Mesenchymal stem cell (in vitro differentiated cells and primary cell): Measurements from ENCODE around the gene TMEM132A.

Experiments used
- DNase-seq: peaks from one replicate; pipeline ENCODE4 v3.0.0-alpha.2; 2013
- H2AFZ ChIP-seq: one replicate; pipeline ENCODE4 v1.6.1; 2013; ENCODE audit warnings: low read depth, mild to moderate bottlenecking, control low read depth, inconsistent platforms, low read length, moderate library complexity
- H2AK5ac ChIP-seq: 2 replicates; pipeline ENCODE4 v1.6.1; 2013; ENCODE audit warnings: low read length, moderate library complexity, mild to moderate bottlenecking, inconsistent platforms; ENCODE audit not compliant: severe bottlenecking
- H2BK120ac ChIP-seq: one replicate; pipeline ENCODE4 v1.6.1; 2013; ENCODE audit warnings: low read depth, mild to moderate bottlenecking, inconsistent platforms, low read length, moderate library complexity
- H2BK12ac ChIP-seq, 2 experiments: one replicate each; pipeline ENCODE4 v1.6.1; 2013; ENCODE audit warnings: inconsistent platforms in 2 of 2, low read length in 2 of 2, mild to moderate bottlenecking in 2 of 2, moderate library complexity in 2 of 2, control low read depth in 1 of 2
- H2BK15ac ChIP-seq: one replicate; pipeline ENCODE4 v1.6.1; 2013; ENCODE audit warnings: mild to moderate bottlenecking, low read depth, inconsistent platforms; ENCODE audit not compliant: poor library complexity, severe bottlenecking
- H2BK5ac ChIP-seq: 2 replicates; pipeline ENCODE4 v1.6.1; 2013; ENCODE audit warnings: low read depth, mild to moderate bottlenecking, low read length, control low read depth, inconsistent platforms; ENCODE audit not compliant: poor library complexity, severe bottlenecking
- H3K14ac ChIP-seq, 2 experiments: one replicate each; pipeline ENCODE4 v1.6.1; 2013; ENCODE audit warnings: inconsistent platforms in 2 of 2, low read length in 2 of 2, control low read depth in 1 of 2, mild to moderate bottlenecking in 1 of 2, moderate library complexity in 1 of 2
- H3K18ac ChIP-seq, 2 experiments: one replicate each; pipeline ENCODE4 v1.6.1; 2013; ENCODE audit warnings: inconsistent platforms in 2 of 2, low read length in 2 of 2, control low read depth in 1 of 2, low read depth in 1 of 2, mild to moderate bottlenecking in 1 of 2
- H3K23ac ChIP-seq, 2 experiments: one replicate each; pipeline ENCODE4 v1.6.1; 2013; ENCODE audit warnings: inconsistent platforms in 2 of 2, low read length in 2 of 2, mild to moderate bottlenecking in 2 of 2, moderate library complexity in 2 of 2, control low read depth in 1 of 2
- H3K27ac ChIP-seq: 2 replicates; pipeline ENCODE4 v1.5.1; 2013; ENCODE audit warnings: mild to moderate bottlenecking, moderate library complexity, low read length, control low read depth, inconsistent platforms; ENCODE audit not compliant: poor library complexity, severe bottlenecking
- H3K27me3 ChIP-seq, 2 experiments: 2 replicates each; pipeline versions ENCODE4 v1.6.1 to v1.7.0; 2013; ENCODE audit warnings: low read length in 2 of 2, mild to moderate bottlenecking in 2 of 2, moderate library complexity in 2 of 2, control low read depth in 1 of 2, inconsistent platforms in 1 of 2; ENCODE audit not compliant: control insufficient read depth in 1 of 2, insufficient read depth in 1 of 2
- H3K36me3 ChIP-seq, 2 experiments: 2 replicates each; pipeline versions ENCODE4 v1.6.1 to v1.7.0; 2013; ENCODE audit warnings: low read length in 2 of 2, control low read depth in 1 of 2, inconsistent platforms in 1 of 2, low read depth in 1 of 2, mild to moderate bottlenecking in 1 of 2; ENCODE audit not compliant: insufficient read depth in 2 of 2, control insufficient read depth in 1 of 2
- H3K4ac ChIP-seq, 2 experiments: one replicate each; pipeline ENCODE4 v1.6.1; 2013; ENCODE audit warnings: inconsistent platforms in 2 of 2, low read length in 2 of 2, mild to moderate bottlenecking in 2 of 2, moderate library complexity in 2 of 2, control low read depth in 1 of 2, low read depth in 1 of 2
- H3K4me1 ChIP-seq: 2 replicates; pipeline ENCODE4 v1.6.1; 2013; ENCODE audit warnings: low read depth, low read length, control low read depth; ENCODE audit not compliant: control insufficient read depth, insufficient read depth
- H3K4me2 ChIP-seq: 2 replicates; pipeline ENCODE4 v1.6.1; 2013; ENCODE audit warnings: low read length, mild to moderate bottlenecking, inconsistent platforms; ENCODE audit not compliant: poor library complexity, severe bottlenecking
- H3K4me3 ChIP-seq, 2 experiments: 2 replicates each; pipeline versions ENCODE4 v1.5.1 to v1.7.0; 2013; ENCODE audit warnings: low read length in 2 of 2, mild to moderate bottlenecking in 2 of 2, control low read depth in 1 of 2, low read depth in 1 of 2; ENCODE audit not compliant: insufficient read depth in 1 of 2
- H3K79me1 ChIP-seq: replicated peaks from 2 replicates; pipeline ENCODE4 v1.6.1; 2013; ENCODE audit warnings: mild to moderate bottlenecking, control low read depth, low read length, inconsistent platforms; ENCODE audit not compliant: poor library complexity, severe bottlenecking
- H3K9ac ChIP-seq: 2 replicates; pipeline ENCODE4 v1.7.0; 2013; ENCODE audit warnings: mild to moderate bottlenecking, low read length, moderate library complexity
- H3K9me3 ChIP-seq: 2 replicates; pipeline ENCODE4 v1.7.0; 2013; ENCODE audit warnings: mild to moderate bottlenecking, low read length; ENCODE audit not compliant: control insufficient read depth
- H4K8ac ChIP-seq: one replicate; pipeline ENCODE4 v1.6.1; 2013; ENCODE audit warnings: inconsistent platforms, mild to moderate bottlenecking, low read length, moderate library complexity
- H4K91ac ChIP-seq: one replicate; pipeline ENCODE4 v1.6.1; 2013; ENCODE audit warnings: mild to moderate bottlenecking, low read length, inconsistent platforms
- WGBS: methylation state at CpG from one replicate; pipeline ENCODE4 v1.1.7; 2013; ENCODE audit warnings: mixed read lengths; 5-methylcytosine and 5-hydroxymethylcytosine counted together

TMEM132A gene

DNA sequence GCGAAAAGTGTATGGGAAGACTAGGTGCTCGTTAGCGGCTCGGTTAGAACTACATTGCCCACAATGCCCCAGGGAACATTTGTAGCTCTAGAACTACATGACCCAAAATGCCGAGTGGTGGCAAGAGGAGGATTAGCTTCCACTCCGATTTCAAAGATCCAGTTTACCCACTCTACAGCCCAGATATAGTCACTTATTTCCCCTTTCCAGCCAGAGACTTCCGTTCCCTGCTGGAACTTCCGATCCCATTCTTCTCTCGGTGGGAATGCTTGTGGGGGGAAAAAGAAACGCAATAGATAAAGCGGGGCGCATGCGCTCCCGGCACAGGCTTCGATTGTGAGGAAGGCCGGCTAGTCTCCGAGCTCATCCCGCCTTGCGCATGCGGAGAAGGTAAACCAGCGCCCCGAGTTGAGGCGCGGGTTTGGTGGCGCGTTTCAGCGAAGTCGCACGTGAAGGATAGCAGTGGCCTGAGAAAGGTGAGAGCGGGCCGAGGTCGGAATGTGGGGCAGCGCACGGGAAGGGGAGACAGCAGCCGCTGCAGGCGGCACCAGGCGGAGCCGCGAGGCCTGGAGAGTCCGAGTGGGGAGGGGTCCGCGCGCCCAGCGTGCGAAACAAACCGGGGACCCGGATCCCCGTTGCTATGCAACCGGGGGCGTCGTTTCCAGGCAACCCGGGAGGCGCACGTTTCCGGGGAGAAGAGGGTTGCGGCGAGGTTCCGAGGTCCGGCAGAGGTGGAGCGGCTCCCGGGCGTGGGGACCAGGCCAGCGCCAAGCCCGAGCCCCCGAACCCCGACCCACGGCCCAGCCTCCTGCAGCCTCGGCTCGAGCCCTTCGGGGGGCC lies 10.2 kb upstream of the TMEM132A start, which contains the start of gene TMEM109:
Gene TMEM109, plus strand, starts transcription at position 366 of the 840 bp plus-strand sequence. CDS start 5,536 bp downstream, outside the sequence.
- H2BK5ac ChIP-seq: peak within 1 kb of the TSS; percentile 59
- under 1% methylated on average over 55 of the region's 70 CpGs for WGBS
- H3K79me1 ChIP-seq: peaks cover 15% of the 10 kb centered on the region
- peak within 1 kb of the TSS; percentile 75 to 77 for H3K18ac ChIP-seq
- H4K8ac ChIP-seq: peak within 1 kb of the TSS; percentile 88
- no peak within 1 kb of the TSS for H2AK5ac ChIP-seq
- peak within 1 kb of the TSS; percentile 94 for H2AFZ ChIP-seq
- peaks cover 22% of the 10 kb centered on the region for H3K4me1 ChIP-seq
- DNase-seq: peak; percentile 94
- H3K14ac ChIP-seq: peak within 1 kb of the TSS in 1 of 2 experiments; percentile 84
- peak within 1 kb of the TSS; percentile 86 to 87 for H3K4me3 ChIP-seq
- peak within 1 kb of the TSS; percentile 76 for H4K91ac ChIP-seq
- peak within 1 kb of the TSS; percentile 89 for H3K9ac ChIP-seq
- H2BK12ac ChIP-seq: peak within 1 kb of the TSS in 1 of 2 experiments; percentile 15
- peak within 1 kb of the TSS; percentile 99 for H3K27ac ChIP-seq
- peak within 1 kb of the TSS; percentile 60 for H2BK15ac ChIP-seq
- H3K36me3 ChIP-seq: no peaks in the 10 kb centered on the region
- no peaks in the 10 kb centered on the region for H3K9me3 ChIP-seq
- peak within 1 kb of the TSS in 1 of 2 experiments; percentile 96 for H3K23ac ChIP-seq
- H3K27me3 ChIP-seq: peaks cover 5 to 11% of the 10 kb centered on the region in 2 experiments
- H3K4ac ChIP-seq: peak within 1 kb of the TSS; percentile 42 to 66
- peak within 1 kb of the TSS; percentile 71 for H2BK120ac ChIP-seq
- peak within 1 kb of the TSS; percentile 96 for H3K4me2 ChIP-seq

- Histone ChIP-seq H3K27ac (peak overlapping the region; percentile 66), H3K4me1 (peaks cover 26% of the 10 kb centered on the region), H4K91ac (peak overlapping the region; percentile 62), H2BK12ac (no peak overlapping the region), H2BK120ac (no peak overlapping the region), H3K14ac (peak overlapping the region in 1 of 2 experiments; percentile 5), H3K4me2 (peak overlapping the region; percentile 96), H3K4ac (peak overlapping the region; percentile 40 to 66), H3K9me3 (no peaks in the 10 kb centered on the region), H3K4me3 (peak overlapping the region; percentile 86 to 87), H3K18ac (peak overlapping the region; percentile 75 to 77), H3K23ac (peak overlapping the region in 1 of 2 experiments; percentile 96), H2BK5ac (no peak overlapping the region), H3K79me1 (peaks cover 19% of the 10 kb centered on the region), H3K27me3 (peaks cover 5 to 11% of the 10 kb centered on the region in 2 experiments), H4K8ac (peak overlapping the region; percentile 31), H3K36me3 (peaks cover 3% of the 10 kb centered on the region in 2 experiments), H2AFZ (peak overlapping the region; percentile 94), H3K9ac (peak overlapping the region; percentile 89), H2AK5ac (no peak overlapping the region), H2BK15ac (peak overlapping the region; percentile 9)
- WGBS: under 1% methylated on average over 27 of the region's 31 CpGs
- DNase-seq: peak; percentile 58
These were observed 9.5 kb upstream of the TMEM132A start for GRCh38 chr11:60914633-60915247.

- Histone ChIP-seq H3K14ac (no peak overlapping the region), H3K23ac (no peak overlapping the region), H2AK5ac (no peak overlapping the region), H3K79me1 (peaks cover 25% of the 10 kb centered on the region), H4K91ac (peak overlapping the region; percentile 67), H3K27ac (peak overlapping the region; percentile 66), H3K4me3 (peak overlapping the region; percentile 22 to 87), H2BK120ac (no peak overlapping the region), H3K18ac (peak overlapping the region; percentile 37 to 47), H2BK15ac (peak overlapping the region; percentile 60), H3K4me2 (peak overlapping the region; percentile 96), H3K4me1 (peaks cover 26% of the 10 kb centered on the region), H2BK5ac (no peak overlapping the region), H3K9me3 (no peaks in the 10 kb centered on the region), H3K27me3 (peaks cover 5 to 9% of the 10 kb centered on the region in 2 experiments), H4K8ac (peak overlapping the region; percentile 27), H3K36me3 (peaks cover 3 to 9% of the 10 kb centered on the region in 2 experiments), H2AFZ (no peak overlapping the region), H2BK12ac (no peak overlapping the region), H3K9ac (peak overlapping the region; percentile 89), H3K4ac (peak overlapping the region in 1 of 2 experiments; percentile 85)
- 7% methylated on average over 16 of the region's 17 CpGs for WGBS
- peak; percentile 75 for DNase-seq
These were observed 8.9 kb upstream of the TMEM132A start for GRCh38 chr11:60915248-60915914.
